H1 (cell line): ENCODE data around the gene SMR3A.

Source experiments
- EP300 ChIP-seq, 2 experiments: IDR thresholded peaks; 1 replicate in 1 of 2; 2 replicates in 1 of 2; pipeline ENCODE4 v1.6.1; 2011 to 2012; ENCODE audit warnings: low read depth in 2 of 2, low read length in 2 of 2, mild to moderate bottlenecking in 2 of 2, borderline replicate concordance in 1 of 2, inconsistent platforms in 1 of 2, moderate library complexity in 1 of 2
- POLR2AphosphoS5 ChIP-seq: IDR thresholded peaks from 2 replicates; pipeline ENCODE4 v1.6.1; 2011; ENCODE audit warnings: low read depth, low read length
- TAF1 ChIP-seq: IDR thresholded peaks from 2 replicates; pipeline ENCODE4 v1.6.1; 2011; ENCODE audit warnings: mild to moderate bottlenecking, low read depth, low read length
- TBP ChIP-seq: IDR thresholded peaks from 2 replicates; pipeline ENCODE4 v1.6.1; 2011; ENCODE audit warnings: low read depth, low read length, improper control_type of control experiment
- TCF12 ChIP-seq: IDR thresholded peaks from 2 replicates; pipeline ENCODE4 v1.6.1; 2011; ENCODE audit warnings: low read depth, mild to moderate bottlenecking, low read length
- TF ChIP-seq, protein P1 (sequence below), 3 experiments: IDR thresholded peaks; 1 replicate in 2 of 3; 2 replicates in 1 of 3; pipeline versions ENCODE4 v1.5.1 to v1.6.1; 2011; ENCODE audit warnings: low read length in 3 of 3, mild to moderate bottlenecking in 3 of 3, inconsistent platforms in 2 of 3, low read depth in 1 of 3, moderate library complexity in 1 of 3; ENCODE audit not compliant: insufficient read depth in 1 of 3; ENCODE audit errors: control extremely low read depth in 1 of 3

GRCh38 chr4:70402762-70403161, 42.2 kb downstream of the SMR3A start:
- TF ChIP-seq, protein P1, sequence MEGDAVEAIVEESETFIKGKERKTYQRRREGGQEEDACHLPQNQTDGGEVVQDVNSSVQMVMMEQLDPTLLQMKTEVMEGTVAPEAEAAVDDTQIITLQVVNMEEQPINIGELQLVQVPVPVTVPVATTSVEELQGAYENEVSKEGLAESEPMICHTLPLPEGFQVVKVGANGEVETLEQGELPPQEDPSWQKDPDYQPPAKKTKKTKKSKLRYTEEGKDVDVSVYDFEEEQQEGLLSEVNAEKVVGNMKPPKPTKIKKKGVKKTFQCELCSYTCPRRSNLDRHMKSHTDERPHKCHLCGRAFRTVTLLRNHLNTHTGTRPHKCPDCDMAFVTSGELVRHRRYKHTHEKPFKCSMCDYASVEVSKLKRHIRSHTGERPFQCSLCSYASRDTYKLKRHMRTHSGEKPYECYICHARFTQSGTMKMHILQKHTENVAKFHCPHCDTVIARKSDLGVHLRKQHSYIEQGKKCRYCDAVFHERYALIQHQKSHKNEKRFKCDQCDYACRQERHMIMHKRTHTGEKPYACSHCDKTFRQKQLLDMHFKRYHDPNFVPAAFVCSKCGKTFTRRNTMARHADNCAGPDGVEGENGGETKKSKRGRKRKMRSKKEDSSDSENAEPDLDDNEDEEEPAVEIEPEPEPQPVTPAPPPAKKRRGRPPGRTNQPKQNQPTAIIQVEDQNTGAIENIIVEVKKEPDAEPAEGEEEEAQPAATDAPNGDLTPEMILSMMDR (IDR thresholded peaks at IDR 0.05; ENCODE audit: control extremely low read depth in 1 of 3, insufficient read depth in 1 of 3, low read depth in 1 of 3, low read length in 3 of 3) = no peak
- TF ChIP-seq TCF12 = no peak
- no peak for TF ChIP-seq POLR2AphosphoS5
- TF ChIP-seq TBP = no peak
- TF ChIP-seq TAF1 = no peak
- TF ChIP-seq EP300 (IDR thresholded peaks at IDR 0.05; ENCODE audit: borderline replicate concordance in 1 of 2, low read depth in 2 of 2, low read length in 2 of 2) = no peak
